Caco-2 (cell line): ENCODE data around the gene DEFB123. TPM values are rescaled to one million over a fixed set of nuclear protein-coding genes. Genes with fewer than 3 reads are reported as not detected.

Source experiments
- BruUV-seq: library from RNA; stranded (reverse); fragments of 400-500 nt; replicated peaks from 2 replicates; lab custom pipeline; 2021; lab: Mats Ljungman, UMichigan
- CTCF ChIA-PET: fragments of 300-600 bp; sonication (Branson Sonifier 250); formaldehyde crosslinking; loops from one replicate; lab custom pipeline; 2022; ENCODE audit warnings: antibody characterized with exemption; lab: Charles Lee
- POLR2A ChIA-PET: fragments of 300-600 bp; sonication (Branson Sonifier 250); formaldehyde crosslinking; loops from one replicate; lab custom pipeline; 2022; ENCODE audit warnings: antibody characterized with exemption; lab: Charles Lee
- DNase-seq, 2 experiments: peaks; one replicate each; pipeline versions ENCODE4 v3.0.0 to v3.0.0-alpha.2; 2020 to 2022
- H3K27me3 ChIP-seq: replicated peaks from 2 replicates; pipeline ENCODE4 v1.6.0; 2011; ENCODE audit warnings: low read length; ENCODE audit not compliant: control insufficient read depth, insufficient read depth
- H3K36me3 ChIP-seq: 2 replicates; pipeline ENCODE4 v1.5.1; 2011; ENCODE audit warnings: low read length; ENCODE audit not compliant: control insufficient read depth, insufficient read depth
- H3K4me1 ChIP-seq: fragments of 250-450 bp; sonication (Bioruptor Pico); 2 replicates; pipeline ENCODE4 v1.5.1; 2020; ENCODE audit warnings: mild to moderate bottlenecking
- H3K4me3 ChIP-seq: 2 replicates; pipeline ENCODE4 v1.5.1; 2011; ENCODE audit warnings: low read depth, mild to moderate bottlenecking, control low read depth, low read length
- H3K9me3 ChIP-seq: fragments of 250-450 bp; sonication (Bioruptor Pico); 2 replicates; pipeline ENCODE4 v1.5.1; 2020; ENCODE audit warnings: mild to moderate bottlenecking, moderate library complexity
- H3K27ac Mint-ChIP-seq: one replicate; pipeline ENCODE4 v1.8.0; 2022; ENCODE audit warnings: mixed read lengths; ENCODE audit not compliant: unreplicated experiment
- H3K27me3 Mint-ChIP-seq: one replicate; pipeline ENCODE4 v1.8.0; 2022; ENCODE audit warnings: mixed read lengths; ENCODE audit not compliant: insufficient read depth, unreplicated experiment
- H3K36me3 Mint-ChIP-seq: one replicate; pipeline ENCODE4 v1.8.0; 2022; ENCODE audit warnings: mild to moderate bottlenecking, mixed read lengths; ENCODE audit not compliant: insufficient read depth, unreplicated experiment
- H3K4me1 Mint-ChIP-seq: one replicate; pipeline ENCODE4 v1.8.0; 2022; ENCODE audit warnings: low read depth, mixed read lengths; ENCODE audit not compliant: unreplicated experiment
- H3K4me3 Mint-ChIP-seq: one replicate; pipeline ENCODE4 v1.8.0; 2022; ENCODE audit warnings: mild to moderate bottlenecking, moderate library complexity, mixed read lengths; ENCODE audit not compliant: unreplicated experiment
- H3K9me3 Mint-ChIP-seq: one replicate; pipeline ENCODE4 v1.8.0; 2022; ENCODE audit warnings: mixed read lengths; ENCODE audit not compliant: unreplicated experiment
- intact Hi-C: fragments of 100-400 bp; cut with micrococcal nuclease; formaldehyde crosslinking; loops from one replicate; pipeline ENCODE4 v1.10.0; 2022; ENCODE audit not compliant: unreplicated experiment
- total RNA-seq: library from RNA; stranded (reverse); gene quantifications from 2 replicates; pipeline ENCODE4 v1.2.3, GENCODE V29; 2022
- TF ChIP-seq, protein P1 (sequence below), 2 experiments: fragments of 200-600 bp in 1 of 2; IDR thresholded peaks; 1 replicate in 1 of 2; 2 replicates in 1 of 2; pipeline versions ENCODE4 v1.5.1 to v1.8.0; 2011 to 2022; ENCODE audit warnings: antibody characterized with exemption in 1 of 2, control low read depth in 1 of 2, inconsistent platforms in 1 of 2, low read depth in 1 of 2, low read length in 1 of 2, mild to moderate bottlenecking in 1 of 2, moderate library complexity in 1 of 2; ENCODE audit not compliant: insufficient read depth in 1 of 2, severe bottlenecking in 1 of 2, unreplicated experiment in 1 of 2

The DEFB123 gene
- total RNA-seq, 1 experiment from 2014 or later: not detected

DNA sequence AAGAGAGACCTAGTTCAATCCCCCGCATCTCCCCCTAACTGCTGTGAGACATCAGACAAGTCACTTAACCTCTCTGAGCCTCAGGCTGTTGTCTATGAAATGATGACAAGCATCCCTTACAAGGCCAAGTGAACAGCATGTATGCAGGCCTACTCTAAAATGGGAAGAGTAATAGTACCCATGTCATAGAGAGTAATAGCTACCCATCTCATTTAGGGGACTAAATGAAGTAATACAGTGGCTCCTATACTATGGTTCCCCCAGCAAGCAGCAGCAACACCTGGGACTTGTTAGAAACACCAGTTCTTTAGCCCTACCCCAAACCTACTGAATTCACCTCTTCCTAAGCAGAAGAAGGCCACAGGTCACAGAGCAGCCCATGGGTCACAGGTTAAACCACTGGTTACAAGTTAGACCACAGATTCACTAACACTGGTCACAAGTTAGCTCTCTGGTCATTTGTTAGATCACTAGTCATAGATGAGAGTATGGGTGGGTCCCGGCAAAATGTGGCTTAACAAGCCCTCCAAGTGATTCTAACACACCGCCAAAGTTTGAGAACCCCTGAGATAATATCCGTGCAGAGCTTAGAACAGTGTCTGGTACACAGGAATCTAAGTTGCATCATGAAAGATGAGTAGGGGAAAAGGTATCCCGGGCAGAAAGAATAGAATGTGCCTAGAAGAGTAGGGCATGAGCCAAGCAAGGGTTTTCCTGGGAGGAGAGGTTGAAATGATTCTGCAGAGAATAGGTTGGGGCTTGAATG lies 33.1 kb downstream of the DEFB123 start:
- Mint-ChIP-seq H3K4me3 (no peak overlapping the region), H3K27ac (no peak overlapping the region), H3K27me3 (peaks cover 22% of the 10 kb centered on the region), H3K9me3 (peaks cover 10% of the 10 kb centered on the region), H3K4me1 (no peaks in the 10 kb centered on the region), H3K36me3 (peaks cover 6% of the 10 kb centered on the region)
- POLR2A ChIA-PET: no interaction called here
- H3K36me3 ChIP-seq: no peaks in the 10 kb centered on the region
- BruUV-seq: no TSS peak
- H3K4me1 ChIP-seq: peaks cover 7% of the 10 kb centered on the region; the same call in 1 of the 2 replicates
- H3K9me3 ChIP-seq: peaks cover 10% of the 10 kb centered on the region
- intact Hi-C loops: no loop called here
- TF ChIP-seq, protein P1, sequence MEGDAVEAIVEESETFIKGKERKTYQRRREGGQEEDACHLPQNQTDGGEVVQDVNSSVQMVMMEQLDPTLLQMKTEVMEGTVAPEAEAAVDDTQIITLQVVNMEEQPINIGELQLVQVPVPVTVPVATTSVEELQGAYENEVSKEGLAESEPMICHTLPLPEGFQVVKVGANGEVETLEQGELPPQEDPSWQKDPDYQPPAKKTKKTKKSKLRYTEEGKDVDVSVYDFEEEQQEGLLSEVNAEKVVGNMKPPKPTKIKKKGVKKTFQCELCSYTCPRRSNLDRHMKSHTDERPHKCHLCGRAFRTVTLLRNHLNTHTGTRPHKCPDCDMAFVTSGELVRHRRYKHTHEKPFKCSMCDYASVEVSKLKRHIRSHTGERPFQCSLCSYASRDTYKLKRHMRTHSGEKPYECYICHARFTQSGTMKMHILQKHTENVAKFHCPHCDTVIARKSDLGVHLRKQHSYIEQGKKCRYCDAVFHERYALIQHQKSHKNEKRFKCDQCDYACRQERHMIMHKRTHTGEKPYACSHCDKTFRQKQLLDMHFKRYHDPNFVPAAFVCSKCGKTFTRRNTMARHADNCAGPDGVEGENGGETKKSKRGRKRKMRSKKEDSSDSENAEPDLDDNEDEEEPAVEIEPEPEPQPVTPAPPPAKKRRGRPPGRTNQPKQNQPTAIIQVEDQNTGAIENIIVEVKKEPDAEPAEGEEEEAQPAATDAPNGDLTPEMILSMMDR (IDR thresholded peaks at IDR 0.05; ENCODE audit: insufficient read depth in 1 of 2, low read depth in 1 of 2, low read length in 1 of 2, severe bottlenecking in 1 of 2, unreplicated experiment in 1 of 2): no peak
- H3K27me3 ChIP-seq: no peaks in the 10 kb centered on the region
- peak in 1 of 2 experiments; percentile 26 for DNase-seq
- H3K4me3 ChIP-seq: no peak overlapping the region
- CTCF ChIA-PET: interaction anchor here (0.6 to 1.1 kb wide), 2 partner anchors 28 to 31 kb away, joined by 3 to 7 read pairs; no protein-coding TSS in a partner anchor

DNA sequence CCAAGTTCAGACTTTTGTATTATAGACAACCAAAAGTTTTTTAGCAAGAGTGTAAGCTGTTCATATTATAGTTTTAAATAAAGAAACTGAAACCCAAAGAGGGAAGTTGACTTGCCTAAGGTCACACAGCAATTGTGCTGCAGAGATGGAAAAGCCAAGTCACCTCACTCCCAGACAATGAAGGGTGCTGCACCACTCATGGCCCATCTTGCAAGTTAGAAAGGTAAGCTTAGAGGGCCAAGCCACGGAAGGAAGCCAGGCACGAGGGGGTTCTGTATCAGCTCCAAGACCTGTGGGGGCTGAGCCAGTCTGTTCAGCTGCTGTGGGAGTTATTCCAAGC lies 33.6 kb downstream of the DEFB123 start:
- POLR2A ChIA-PET: no interaction called here
- H3K4me1 ChIP-seq: peaks cover 7% of the 10 kb centered on the region; the same call in 1 of the 2 replicates
- no peak overlapping the region for H3K4me3 ChIP-seq
- Mint-ChIP-seq H3K27ac (no peak overlapping the region), H3K9me3 (peaks cover 10% of the 10 kb centered on the region), H3K36me3 (peaks cover 6% of the 10 kb centered on the region), H3K4me3 (no peak overlapping the region), H3K27me3 (peaks cover 22% of the 10 kb centered on the region), H3K4me1 (no peaks in the 10 kb centered on the region)
- peaks cover 10% of the 10 kb centered on the region for H3K9me3 ChIP-seq
- CTCF ChIA-PET: interaction anchor here (1.1 kb wide), 1 partner anchor 28 kb away, joined by 3 read pairs; no protein-coding TSS in a partner anchor
- intact Hi-C loops: no loop called here
- H3K27me3 ChIP-seq: no peaks in the 10 kb centered on the region
- TF ChIP-seq, protein P1 (IDR thresholded peaks at IDR 0.05; ENCODE audit: insufficient read depth in 1 of 2, low read depth in 1 of 2, low read length in 1 of 2, severe bottlenecking in 1 of 2, unreplicated experiment in 1 of 2): no peak
- H3K36me3 ChIP-seq: no peaks in the 10 kb centered on the region
- BruUV-seq: no TSS peak
- no peak for DNase-seq

DNA sequence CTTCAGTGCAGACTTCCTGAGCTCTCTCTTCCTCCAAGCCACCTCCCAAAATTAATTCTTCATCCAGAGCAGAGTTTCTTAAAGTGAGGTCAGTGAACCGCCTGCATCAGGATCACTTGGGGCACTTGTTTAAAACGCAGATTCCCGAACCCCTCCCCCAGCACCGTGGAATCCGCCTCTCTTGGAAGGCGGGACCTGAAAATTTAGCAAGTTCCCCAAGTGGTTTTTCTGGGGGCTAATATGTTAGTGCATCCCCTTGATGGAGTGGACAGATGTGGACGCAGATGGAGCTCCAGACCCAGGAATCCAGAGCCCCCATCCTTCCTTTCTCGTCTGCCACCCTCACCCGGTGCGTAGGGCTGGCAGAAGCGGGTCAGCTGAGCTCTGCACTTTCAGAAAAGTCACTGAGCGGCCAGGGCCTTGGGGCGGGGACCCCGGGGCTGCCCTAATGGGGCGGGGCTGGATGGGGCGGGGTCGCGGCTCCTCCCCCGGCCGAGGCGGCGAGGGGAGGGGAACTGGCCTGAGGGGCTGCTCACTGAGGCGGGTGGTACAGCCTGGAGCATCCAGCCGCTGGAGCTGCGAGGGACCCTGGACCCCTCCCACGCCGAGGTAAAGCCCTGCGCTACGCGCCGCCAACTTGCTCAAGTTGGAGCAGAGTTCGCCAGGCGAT lies 34.5 kb downstream of the DEFB123 start, which contains the start of the genes DEFB124 and REM1:
Gene DEFB124 (minus strand): TSS at position 370 of the 670 bp plus-strand sequence. CDS start 2,114 bp downstream, outside the sequence.
Gene REM1 (plus strand): TSS at position 531 of the 670 bp plus-strand sequence. CDS start 1,158 bp downstream, outside the sequence.
- ChIA-PET POLR2A (no interaction called here), CTCF (interaction anchor here (1.4 kb wide), 1 partner anchor 28 kb away, joined by 7 read pairs; no protein-coding TSS in a partner anchor)
- H3K27me3 ChIP-seq: no peaks in the 10 kb centered on the region
- H3K4me1 ChIP-seq: peaks cover 7% of the 10 kb centered on the region; the same call in 1 of the 2 replicates
- Mint-ChIP-seq H3K9me3 (peaks cover 10% of the 10 kb centered on the region), H3K27me3 (peaks cover 22% of the 10 kb centered on the region), H3K36me3 (peaks cover 6% of the 10 kb centered on the region), H3K27ac (no peak within 1 kb of the TSS), H3K4me1 (no peaks in the 10 kb centered on the region), H3K4me3 (no peak within 1 kb of the TSS)
- BruUV-seq: no TSS peak
- DNase-seq: no peak
- no peak within 1 kb of the TSS for H3K4me3 ChIP-seq
- H3K9me3 ChIP-seq: peaks cover 10% of the 10 kb centered on the region
- TF ChIP-seq, protein P1 (IDR thresholded peaks at IDR 0.05; ENCODE audit: insufficient read depth in 1 of 2, low read depth in 1 of 2, low read length in 1 of 2, severe bottlenecking in 1 of 2, unreplicated experiment in 1 of 2): no peak
- intact Hi-C loops: no loop called here
- no peaks in the 10 kb centered on the region for H3K36me3 ChIP-seq
